ENCODE data around the gene ABHD12. TPM values are rescaled to one million over a fixed set of nuclear protein-coding genes. Genes with fewer than 3 reads are reported as not detected.

Gene ABHD12
- total RNA-seq, 2 donors from 2014 or later, result 70.1 to 84.7 TPM

DNA sequence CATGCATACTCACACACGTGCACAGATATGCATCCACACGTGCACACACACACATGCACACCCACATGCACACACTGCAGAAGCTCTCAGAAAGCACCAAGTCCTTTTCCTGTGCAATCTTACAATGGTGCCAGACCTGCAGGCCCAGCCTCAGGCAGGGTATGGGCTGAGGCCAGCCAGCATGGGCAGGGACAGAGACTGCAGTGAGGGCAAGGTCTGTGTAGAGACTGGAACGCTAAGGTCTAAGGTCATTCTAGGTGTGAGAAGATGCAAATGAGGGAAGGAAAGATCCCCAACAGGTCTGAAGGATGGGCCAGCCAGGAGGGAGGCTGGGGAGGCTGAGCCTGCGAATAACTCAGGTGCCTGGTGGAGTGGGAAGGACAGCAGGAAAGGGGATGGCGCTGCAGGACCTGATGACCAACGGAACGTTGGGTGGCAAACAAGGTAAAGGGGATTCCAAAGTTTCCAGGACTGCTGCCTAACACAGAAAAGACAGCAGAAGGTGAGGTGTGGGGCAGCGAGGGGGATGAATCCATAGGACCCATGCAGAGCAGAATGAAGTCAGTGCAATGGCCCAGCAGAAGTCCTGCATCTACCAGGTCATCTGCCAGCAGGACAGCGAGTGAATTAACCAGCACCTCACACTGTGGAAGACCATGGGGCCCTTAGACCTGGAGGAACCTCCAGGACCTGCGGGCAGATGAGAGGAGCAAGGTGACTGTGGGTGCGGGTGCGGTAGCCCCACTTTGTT lies 67.0 kb downstream of the ABHD12 start:
- H3K9me3 ChIP-seq, result no peaks in the 10 kb centered on the region
- H3K27me3 ChIP-seq (replicated peaks; ENCODE audit: insufficient read depth), result no peaks in the 10 kb centered on the region
- H3K27ac ChIP-seq, result no peak overlapping the region
- TF ChIP-seq, protein P1, sequence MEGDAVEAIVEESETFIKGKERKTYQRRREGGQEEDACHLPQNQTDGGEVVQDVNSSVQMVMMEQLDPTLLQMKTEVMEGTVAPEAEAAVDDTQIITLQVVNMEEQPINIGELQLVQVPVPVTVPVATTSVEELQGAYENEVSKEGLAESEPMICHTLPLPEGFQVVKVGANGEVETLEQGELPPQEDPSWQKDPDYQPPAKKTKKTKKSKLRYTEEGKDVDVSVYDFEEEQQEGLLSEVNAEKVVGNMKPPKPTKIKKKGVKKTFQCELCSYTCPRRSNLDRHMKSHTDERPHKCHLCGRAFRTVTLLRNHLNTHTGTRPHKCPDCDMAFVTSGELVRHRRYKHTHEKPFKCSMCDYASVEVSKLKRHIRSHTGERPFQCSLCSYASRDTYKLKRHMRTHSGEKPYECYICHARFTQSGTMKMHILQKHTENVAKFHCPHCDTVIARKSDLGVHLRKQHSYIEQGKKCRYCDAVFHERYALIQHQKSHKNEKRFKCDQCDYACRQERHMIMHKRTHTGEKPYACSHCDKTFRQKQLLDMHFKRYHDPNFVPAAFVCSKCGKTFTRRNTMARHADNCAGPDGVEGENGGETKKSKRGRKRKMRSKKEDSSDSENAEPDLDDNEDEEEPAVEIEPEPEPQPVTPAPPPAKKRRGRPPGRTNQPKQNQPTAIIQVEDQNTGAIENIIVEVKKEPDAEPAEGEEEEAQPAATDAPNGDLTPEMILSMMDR (IDR thresholded peaks at IDR 0.05), result no peak
- TF ChIP-seq POLR2AphosphoS5 (IDR thresholded peaks at IDR 0.05) (no peak), POLR2A (IDR thresholded peaks at IDR 0.05) (no peak)
- H3K36me3 ChIP-seq, result no peaks in the 10 kb centered on the region
- no peak for DNase-seq (ENCODE audit: low spot score)
- WGBS, result 90% methylated on average over 12 of the region's 12 CpGs
- H3K4me1 ChIP-seq (replicated peaks), result peaks cover 4% of the 10 kb centered on the region
- intact Hi-C loops (cut with DNase I), result no loop called here
- H3K4me3 ChIP-seq, result no peak overlapping the region

DNA sequence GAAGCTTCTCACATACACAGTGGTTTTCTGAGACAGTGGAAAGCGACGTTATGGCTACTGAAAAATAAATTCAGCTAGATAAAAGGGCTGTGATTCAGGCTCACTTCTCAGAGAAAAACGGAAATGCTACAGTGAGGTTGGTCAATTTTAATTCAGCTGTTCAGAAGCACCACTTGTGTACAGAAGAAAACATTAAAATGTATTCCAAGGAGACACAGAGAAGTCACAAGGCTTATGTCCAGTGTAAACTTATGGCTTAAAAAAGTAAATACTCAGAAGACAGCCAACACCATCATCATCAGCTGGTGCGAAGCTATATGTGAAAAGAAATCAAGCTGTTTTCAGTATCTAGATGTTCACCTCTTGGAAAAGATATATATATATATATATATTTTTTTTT lies 68.6 kb downstream of the ABHD12 start:
- no peak for DNase-seq (ENCODE audit: low spot score)
- Histone ChIP-seq H3K9me3 (no peaks in the 10 kb centered on the region), H3K36me3 (no peaks in the 10 kb centered on the region), H3K27ac (no peak overlapping the region), H3K4me3 (no peak overlapping the region), H3K4me1 (replicated peaks) (peaks cover 4% of the 10 kb centered on the region), H3K27me3 (replicated peaks; ENCODE audit: insufficient read depth) (no peaks in the 10 kb centered on the region)
- 73% methylated on average over 4 of the region's 4 CpGs for WGBS
- TF ChIP-seq, protein P1 (IDR thresholded peaks at IDR 0.05), result no peak
- peak; percentile 72 for TF ChIP-seq POLR2AphosphoS5 (IDR thresholded peaks at IDR 0.05)
- intact Hi-C loops (cut with DNase I), result no loop called here

DNA sequence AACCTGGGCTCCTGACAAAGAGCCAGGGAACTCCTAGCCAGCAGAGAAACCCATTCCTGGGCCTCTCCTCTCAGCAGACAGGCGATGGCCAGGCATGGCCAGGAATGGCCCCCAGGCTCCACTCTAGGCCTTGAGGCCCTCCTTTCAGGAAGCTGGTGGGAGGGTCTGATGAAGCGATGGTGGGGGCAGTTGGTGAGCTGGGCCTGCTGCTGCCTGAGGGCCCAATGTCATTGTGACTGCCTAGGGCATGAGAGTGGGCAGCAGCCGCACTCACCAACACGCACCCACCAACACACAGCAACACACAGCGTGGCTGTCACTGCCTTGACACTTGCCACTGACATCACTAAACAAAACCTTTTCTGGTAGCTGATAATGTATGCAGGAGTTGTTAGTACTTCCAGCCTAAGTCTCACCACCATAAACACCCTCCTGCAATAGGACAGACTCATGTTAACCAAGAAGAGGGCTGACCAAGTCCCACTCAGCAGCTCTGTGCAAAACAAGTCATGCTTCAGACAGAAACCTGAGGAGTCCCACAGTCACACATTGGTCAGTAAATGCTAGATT lies 69.3 kb downstream of the ABHD12 start:
- WGBS, result 96% methylated on average over 5 of the region's 5 CpGs
- Histone ChIP-seq H3K36me3 (no peaks in the 10 kb centered on the region), H3K27ac (no peak overlapping the region), H3K4me1 (replicated peaks) (peaks cover 4% of the 10 kb centered on the region), H3K27me3 (replicated peaks; ENCODE audit: insufficient read depth) (no peaks in the 10 kb centered on the region), H3K9me3 (no peaks in the 10 kb centered on the region), H3K4me3 (no peak overlapping the region)
- TF ChIP-seq POLR2AphosphoS5 (IDR thresholded peaks at IDR 0.05) (no peak), POLR2A (IDR thresholded peaks at IDR 0.05) (no peak)
- TF ChIP-seq, protein P1 (IDR thresholded peaks at IDR 0.05), result no peak
- DNase-seq (ENCODE audit: low spot score), result no peak
- intact Hi-C loops (cut with DNase I), result no loop called here

DNA sequence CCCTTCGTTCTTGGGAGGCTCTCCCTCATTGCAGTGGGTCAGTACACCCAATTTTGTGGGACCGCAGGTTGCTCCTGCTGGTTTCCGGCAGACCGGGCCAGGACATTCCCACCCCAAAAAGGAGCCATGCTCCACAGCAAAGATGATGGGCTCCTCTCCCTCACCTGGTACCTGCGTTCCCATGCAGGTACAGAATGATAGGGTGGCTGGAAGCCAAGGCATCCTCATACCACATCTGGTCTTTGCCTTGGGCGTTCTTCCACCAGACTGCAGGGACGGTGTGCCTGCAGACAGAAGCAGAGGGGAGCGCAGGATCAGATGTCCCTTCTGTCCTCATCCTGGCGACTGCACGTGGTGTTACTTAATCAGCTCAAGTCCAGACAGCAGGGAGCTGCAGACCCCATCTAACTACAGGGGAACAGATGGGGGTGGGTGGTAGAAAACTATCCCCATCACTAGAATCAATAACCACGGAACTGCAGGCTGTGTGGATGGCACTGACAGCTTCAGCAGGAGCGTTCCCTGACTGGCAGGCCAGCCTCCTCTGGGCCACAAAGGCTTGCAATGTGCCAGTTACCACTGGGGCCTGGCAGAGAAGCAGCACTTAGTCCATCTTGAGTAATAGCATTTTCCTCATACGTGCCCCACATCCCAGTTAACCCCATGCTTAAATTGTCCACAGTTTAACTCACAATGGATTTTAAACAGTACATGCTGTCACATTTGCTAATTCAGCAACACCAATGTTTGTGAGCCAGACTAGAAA lies 70.4 kb downstream of the ABHD12 start:
- H3K27ac ChIP-seq, result no peak overlapping the region
- H3K27me3 ChIP-seq (replicated peaks; ENCODE audit: insufficient read depth), result no peaks in the 10 kb centered on the region
- no peaks in the 10 kb centered on the region for H3K36me3 ChIP-seq
- peaks cover 4% of the 10 kb centered on the region for H3K4me1 ChIP-seq (replicated peaks)
- DNase-seq (ENCODE audit: low spot score), result no peak
- intact Hi-C loops (cut with DNase I), result no loop called here
- TF ChIP-seq, protein P1 (IDR thresholded peaks at IDR 0.05), result no peak
- no peak for TF ChIP-seq POLR2AphosphoS5 (IDR thresholded peaks at IDR 0.05)
- TF ChIP-seq POLR2A (IDR thresholded peaks at IDR 0.05), result no peak
- 86% methylated on average over 13 of the region's 13 CpGs for WGBS
- H3K9me3 ChIP-seq, result no peaks in the 10 kb centered on the region
- H3K4me3 ChIP-seq, result no peak overlapping the region
